ENCODE results near the gene CPSF4L.

CPSF4L gene

DNA sequence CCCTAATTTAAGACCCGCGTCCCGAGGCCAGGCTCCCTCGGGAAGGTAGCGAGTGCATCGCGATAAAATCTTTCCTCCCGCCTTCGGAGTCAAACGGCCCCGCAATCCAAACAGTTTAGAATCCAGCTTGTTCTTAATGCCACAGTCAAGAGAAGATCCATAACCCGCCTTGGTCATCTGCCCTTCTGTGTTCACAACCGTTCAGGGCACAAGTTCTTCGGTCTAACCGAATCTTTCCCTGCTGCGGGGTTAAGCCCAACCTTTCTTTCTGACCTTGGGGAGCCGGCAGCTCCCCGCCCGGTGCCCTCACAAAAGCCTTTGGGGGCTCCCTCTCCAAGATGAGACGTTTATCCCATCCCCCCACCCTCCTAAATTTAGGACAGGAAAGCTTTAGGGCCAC lies 30.3 kb downstream of the CPSF4L start:
- DNase-seq: no peak

DNA sequence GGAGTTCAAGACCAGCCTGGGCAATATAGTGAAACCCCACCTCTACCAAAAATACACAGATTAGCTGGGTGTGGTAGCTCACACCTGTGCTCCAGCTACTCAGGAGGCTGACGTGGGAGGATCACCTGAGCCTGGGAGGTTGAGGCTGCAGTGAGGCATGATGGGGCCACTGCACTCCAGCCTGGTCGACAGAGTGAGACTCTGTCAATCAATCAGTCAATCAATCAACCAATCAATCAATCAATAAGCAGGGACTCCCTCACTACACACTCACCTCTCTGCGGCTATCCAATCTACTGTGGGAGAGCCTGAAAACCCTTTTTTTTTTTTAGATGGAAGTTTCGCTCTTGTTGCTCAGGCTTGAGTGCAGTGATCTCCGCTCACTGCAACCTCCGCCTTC lies 31.6 kb downstream of the CPSF4L start:
- DNase-seq: no peak

DNA sequence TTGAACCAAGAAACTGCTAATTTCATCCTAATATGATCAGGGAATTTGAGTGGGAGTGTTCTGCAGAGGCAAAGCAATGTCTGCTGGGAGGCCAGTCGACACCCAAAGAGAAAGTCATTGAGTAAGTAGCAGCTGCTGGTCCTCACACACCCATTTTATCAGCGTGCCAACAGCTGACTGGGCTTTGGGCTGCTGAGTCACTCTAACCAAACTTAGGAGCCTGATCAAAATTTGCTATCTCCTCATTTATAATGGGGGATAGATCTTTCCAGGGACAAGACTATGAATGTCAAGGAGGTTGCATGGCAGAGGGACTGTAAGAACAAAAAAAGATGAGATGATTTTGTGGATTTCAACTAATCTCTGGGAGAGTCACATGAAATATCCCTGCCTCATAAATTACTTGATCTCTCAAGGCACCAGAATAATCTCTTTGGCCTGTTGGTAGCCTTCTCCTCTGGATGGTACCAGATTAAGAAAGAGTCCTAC lies 32.9 kb downstream of the CPSF4L start:
- DNase-seq: peak; percentile 79

DNA sequence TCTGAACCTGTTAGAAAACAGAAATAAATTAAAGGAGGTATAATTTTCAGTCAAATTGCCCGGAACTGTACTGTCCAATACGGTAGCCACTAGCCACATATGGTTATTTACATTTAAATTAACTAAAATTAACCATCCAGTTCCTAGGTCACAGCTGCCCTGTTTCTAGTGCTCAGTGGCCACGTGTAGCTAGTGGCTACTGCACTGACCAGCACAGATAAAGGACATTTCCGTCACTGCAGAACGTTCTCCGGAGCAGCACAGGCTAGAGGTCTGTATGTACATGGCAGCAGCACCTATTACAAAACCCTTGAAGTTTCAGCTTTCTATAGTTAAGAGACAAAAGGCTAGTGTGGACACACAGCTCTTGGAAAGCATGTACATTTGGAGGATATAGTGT lies 33.7 kb downstream of the CPSF4L start:
- DNase-seq: no peak

DNA sequence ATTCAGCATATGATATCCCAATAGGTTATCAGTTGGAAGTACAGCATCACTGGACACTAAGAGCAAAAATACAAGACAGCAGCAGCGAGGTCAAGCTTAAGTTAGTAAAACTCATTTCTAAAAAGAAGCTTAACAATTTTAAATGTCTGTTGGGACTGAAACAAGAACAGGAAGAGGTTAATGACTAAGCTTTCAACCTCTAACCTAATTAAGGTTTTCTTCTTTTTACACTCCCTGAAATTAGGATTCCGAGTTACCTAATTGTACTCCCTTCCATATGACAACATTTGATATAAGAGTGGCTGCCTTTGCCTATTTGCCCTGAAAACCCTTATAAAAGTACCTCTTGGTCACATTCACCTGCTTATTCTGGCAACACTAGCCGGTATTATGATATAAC lies 34.3 kb downstream of the CPSF4L start:
- no peak for DNase-seq

DNA sequence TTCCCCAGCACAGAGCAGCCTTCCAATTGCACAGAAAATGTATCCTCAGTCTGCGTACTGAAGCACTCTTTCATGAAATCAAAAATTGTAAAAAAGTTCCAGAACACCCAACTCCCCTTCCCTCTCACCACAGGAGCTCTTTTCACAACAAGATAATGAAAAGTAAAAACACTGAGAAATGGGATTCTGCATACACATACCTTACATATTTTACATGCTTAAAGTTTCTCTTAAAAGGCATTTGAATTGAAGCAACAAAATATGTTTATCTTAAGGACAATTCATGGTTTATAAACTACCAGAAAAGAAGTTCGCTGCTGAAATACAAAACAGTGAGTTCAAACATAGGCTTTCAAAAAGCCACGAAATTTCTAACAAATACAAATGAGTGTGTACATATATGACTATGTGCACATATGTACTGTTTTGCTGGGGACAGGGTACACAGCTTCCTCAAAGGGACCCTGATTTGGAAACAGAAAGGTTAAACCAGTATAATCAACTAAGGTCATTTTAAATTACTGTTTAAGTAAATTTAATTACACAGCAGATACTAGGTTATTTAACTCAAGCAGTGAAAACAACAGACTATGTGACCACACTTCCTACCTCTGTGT lies 35.0 kb downstream of the CPSF4L start:
- peak; percentile 64 for DNase-seq

DNA sequence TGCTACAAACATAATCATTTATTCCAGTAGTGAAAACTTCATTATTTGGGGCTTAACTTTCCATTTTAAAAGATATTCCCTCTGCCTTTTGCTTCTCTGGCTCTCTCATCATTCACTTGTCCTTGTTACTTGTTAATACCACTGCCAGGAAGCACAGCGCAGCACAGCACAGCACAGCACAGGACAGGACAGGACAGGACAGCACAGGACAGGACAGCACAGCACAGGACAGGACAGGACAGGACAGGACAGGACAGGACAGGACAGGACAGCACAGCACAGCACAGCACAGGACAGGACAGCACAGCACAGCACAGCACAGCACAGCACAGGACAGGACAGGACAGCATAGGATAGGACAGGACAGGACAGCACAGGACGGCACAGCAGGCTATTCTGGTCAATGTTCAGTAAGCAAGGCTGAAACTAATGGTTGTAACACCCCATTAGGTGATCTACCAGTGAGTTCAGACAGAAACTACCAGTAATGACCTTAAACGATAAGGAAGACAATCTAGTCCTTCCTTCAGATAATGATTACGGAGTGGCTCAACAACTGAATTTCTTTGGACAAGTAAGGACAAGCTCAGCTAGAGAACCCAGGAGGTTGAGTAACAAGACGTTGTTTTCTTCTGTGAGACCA lies 36.9 kb downstream of the CPSF4L start:
- no peak for DNase-seq

DNA sequence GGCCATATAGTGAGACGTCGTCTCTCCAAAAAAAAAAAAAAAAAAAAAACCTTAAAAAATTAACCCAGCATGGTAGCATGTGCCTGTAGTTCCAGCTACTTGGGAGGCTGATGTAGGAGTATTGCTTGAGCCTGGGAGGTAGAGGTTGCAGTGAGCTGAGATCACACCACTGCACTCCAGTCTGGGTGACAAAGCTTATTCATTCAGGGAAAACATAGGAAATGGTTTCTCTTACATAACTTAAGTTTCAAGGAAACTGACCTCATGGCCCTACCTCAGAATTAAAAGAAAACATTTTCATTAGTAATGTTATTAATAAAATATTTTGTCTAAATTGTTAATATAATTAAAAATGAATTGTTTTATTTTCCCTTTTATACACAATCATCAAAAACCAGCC lies 37.4 kb downstream of the CPSF4L start:
- no peak for DNase-seq

DNA sequence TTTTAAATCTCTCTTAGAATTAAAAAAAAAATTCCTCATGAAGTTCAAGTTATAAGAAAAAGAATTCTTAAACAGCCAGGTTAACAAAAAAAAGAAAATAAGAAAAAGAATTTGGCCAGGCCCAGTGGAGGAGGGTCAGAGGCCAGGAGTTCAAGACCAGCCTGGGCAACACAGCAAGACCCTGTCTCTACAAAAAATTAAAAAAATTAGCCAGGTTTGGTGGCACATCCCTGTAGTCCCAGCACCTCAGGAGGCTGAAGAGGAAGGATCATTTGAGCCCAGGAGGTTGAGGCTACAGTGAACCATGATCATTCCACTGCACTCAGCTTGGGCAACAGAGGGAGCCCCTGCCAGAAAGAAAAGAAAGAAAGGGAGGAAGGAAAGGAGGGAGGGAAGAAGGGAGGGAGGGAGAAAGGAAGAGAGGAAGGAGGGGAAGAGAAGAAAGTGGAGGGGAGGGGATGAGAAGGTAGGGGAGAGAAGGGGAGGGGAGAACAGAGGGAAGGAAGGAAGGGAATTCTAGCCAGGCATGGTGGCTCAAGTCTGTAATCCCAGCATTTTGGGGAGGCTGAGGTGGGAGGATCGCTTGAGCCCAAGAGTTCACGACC lies 38.0 kb downstream of the CPSF4L start:
- DNase-seq: no peak

DNA sequence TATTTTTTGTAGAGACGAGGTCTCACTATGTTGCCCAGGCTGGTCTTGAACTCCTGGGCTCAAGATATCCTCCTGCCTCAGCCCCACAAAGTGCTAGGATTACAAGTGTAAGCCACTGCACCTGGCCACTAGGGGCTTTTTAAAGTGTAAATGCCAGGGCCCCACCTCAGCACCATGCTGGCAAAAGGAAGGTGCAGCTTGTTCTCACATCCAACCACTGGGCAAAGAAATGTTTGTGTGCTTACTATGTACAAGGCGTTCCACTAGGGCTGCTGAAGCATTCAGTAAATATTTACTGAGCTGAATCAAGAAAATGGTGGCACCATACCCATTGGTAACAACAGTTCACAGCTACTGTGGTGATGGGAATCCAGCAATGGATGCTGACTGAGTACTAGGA lies 46.2 kb downstream of the CPSF4L start:
- DNase-seq: no peak

DNA sequence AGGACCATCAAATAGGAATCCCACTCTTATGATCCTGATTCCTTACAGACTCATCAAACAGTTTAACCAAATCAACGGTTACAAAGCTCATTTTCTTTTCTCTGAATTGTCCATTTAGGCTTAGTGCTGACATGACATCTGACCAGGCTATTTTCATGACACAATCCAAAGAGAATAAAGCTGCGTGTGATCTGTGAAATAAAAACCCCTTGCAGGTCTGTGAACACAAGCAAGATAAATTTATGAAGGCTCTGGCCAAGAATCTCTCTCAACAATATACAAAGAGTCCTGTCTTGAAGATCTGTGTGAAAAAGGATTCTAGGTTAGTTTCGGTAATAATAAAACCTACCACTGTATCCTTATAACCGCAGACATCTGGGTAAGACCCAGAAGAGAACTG lies 46.8 kb downstream of the CPSF4L start:
- no peak for DNase-seq

DNA sequence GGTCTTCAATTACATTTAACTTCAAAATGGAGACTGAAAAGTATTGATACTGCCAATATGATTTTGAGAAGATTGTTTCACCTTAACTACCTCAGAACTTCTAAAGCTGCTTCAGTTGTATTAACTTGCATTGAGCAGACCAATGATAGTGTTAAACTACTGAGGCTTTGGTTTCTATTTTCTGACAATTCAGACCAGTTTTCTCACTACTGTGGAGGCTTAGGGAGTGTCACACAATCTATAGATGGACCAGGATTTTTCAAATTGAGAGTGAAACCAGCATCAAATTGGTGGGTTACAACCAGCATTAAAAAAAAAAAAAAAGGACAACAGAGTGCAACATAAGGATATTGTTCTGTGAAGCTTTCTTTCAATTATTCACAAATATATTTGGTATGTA lies 47.7 kb downstream of the CPSF4L start:
- no peak for DNase-seq

DNA sequence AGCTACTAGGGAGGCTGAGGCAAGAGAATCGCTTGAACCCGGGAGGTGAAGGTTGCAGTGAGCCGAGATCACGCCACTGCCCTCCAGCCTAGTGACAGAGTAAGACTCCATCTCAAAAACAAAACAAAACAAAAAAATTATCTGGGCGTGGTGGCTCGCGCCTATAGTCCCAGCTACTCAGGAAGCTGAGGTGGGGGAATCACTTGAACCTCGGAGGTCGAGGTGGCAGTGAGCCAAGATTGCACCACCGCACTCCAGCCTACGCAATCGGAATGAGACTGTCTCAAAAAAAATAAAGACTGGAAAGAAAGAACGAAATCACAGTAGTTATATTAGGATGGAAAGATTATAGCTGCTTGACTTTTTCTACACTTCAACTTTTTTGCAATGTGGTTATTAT lies 49.9 kb downstream of the CPSF4L start:
- DNase-seq: no peak

DNA sequence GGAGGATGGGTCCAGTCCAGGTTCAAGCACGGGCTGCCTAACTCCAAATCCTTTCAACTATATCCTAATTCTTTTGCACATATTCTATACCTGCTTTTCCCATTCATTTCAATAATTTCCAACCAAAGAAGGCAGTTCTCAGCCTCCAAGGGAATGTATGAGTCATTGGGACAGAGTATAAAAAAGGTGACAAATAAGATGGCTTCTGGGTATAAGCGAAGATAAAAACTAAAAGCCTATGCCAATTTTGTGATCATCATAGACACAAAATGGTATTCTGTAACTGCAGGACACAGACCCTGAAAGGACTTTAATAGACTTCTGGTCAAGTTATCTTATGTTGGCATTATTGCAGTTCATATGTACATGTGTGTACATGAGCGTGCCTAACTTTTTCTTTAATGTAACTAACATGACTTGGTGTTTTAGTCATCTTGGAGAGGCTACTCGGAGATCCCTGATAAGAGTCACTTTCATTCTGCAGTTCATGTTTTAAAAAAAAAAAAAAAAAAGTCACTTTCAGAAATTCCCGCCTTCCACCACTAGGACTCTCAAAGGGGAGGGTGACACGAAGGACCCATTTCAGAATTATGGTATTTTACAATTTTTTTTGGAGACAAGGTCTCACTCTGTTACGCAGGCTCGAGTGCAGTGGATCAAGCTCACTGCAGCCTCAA lies 51.5 kb downstream of the CPSF4L start:
- DNase-seq: peak; percentile 11

DNA sequence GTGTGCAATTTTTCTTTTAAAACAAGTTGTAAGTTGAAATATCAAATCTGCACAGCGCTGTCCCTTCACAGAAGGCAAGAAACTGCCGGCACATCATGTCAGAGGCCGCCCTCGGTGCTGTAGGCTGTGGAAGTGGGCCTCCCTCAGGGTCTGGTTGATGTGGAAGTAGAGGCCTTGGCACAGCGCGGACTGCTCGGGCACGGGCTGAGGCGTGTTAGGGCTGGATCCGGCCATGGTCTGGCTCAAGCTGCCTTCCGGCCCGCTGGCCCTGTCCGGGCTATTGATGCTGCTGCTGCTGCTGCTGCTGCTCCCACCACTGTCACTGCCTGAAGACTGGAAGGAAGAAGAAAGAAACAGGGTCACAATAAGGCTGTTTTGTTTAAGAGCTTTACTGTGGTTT lies 52.2 kb downstream of the CPSF4L start:
- DNase-seq: no peak

DNA sequence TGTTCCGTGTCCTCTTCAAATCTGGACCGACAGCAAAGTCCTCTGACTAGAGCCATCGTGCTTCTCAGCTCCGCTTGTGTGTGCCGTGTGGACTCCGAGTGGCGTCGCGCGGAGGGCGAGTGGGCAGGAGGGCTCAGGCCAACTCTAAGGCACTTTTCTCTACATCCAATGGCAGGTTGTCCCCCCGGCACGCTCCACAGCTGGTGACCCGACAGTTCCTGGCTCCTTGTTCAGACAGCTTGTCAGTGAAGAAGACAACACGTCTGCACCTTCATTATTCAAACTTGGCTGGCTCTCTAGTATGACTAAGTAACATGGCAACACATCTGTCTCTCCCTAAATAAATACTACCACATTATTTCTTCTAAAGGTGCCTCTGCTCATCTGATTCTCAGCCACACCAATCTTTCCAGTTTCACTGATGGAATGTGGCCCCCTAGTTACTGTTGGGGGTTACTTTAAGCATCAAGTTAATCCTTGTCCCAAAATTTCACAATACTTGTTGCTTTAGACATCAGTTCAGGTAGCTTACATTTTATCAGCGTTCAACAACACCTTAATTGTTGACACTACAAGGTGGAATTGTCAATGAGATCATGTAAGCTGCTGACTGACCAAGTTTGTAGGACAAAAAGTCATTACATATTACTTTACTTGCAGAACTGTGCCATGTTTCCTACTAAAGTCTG lies 53.4 kb downstream of the CPSF4L start:
- no peak for DNase-seq

DNA sequence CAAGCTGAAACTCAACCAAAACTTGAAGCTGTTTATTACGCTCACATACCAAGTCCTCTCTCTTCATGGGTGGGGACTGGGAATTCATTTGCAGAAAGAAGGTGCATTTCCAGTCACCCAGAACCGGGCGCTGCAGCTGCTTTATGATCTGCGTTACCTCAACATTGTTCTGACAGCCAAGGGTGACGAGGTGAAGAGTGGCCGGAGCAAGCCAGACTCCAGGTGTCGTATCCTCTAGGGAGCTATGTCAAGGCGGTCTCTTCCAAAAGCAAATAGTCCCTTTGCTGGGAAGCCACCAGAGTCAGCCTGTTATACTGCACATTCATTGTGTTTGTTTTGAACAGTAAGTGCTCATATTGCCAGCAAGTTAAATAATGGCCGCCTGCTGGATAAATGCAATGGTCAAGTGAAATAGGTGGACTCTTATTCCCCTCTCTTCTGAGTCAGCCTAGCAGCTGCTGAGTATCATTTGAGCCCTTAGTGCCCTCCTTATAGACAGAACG lies 56.2 kb downstream of the CPSF4L start:
- DNase-seq: no peak

DNA sequence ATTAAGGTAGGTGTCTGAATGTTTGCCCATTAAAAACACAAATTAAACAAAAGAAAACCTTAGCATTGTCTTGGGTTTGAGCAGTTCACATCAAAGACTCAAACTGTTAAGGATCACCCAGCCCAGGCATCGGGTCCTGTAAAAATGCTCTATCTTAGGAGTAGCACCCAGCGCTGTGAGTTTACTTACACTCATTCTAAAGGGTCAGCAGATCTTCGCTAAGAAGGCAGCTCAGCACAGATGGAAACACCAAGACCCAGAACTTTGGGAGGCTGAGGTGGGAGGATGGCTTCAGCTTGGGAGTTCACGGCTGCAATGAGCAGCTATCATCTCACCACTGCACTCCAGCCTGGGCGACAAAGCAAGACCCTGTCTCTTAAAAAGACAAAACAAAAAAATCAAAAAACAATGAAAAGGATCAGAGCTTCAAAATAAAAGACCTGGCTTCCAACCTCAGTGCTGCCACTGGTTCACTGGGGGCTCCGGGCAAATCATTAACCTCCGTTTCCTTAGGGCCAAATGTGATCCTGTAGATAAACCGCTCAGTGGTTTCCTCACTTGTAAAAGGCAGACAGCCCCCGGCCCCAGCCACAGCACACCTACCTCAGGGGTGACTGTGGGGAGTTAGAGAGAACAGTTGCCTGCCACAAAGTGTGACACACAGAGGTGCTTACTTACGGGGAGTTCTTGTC lies 57.7 kb downstream of the CPSF4L start:
- no peak for DNase-seq

DNA sequence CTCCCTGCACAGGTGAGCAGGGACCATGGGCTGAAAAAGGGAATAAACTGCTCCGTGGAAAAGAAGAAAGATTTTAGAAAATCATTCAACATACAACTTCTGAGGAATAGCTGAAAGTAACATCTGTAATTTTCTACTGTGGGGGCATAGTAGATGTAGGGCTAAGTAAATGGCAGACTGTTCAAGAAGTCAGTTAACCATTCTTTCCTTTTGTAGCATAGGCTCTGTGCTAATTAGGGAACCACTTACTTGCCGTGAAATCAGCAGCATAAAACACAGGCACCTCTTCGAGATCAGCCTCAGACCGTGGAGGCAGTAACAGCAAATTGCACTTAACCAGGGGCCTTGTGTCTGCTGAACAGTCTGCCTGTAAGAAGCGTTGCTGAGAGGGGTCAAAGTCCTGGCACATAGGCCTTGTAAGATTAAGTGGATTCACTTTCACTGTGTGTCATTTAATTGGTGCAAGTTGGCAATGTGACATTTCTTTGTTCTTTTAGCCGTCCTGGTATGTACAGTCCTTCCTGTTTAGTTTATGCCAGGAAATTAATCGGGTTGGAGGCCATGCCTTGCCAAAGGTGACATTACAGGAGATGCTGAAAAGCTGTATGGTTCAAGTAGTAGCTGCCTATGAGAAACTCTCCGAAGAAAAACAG lies 58.4 kb downstream of the CPSF4L start:
- DNase-seq: no peak

DNA sequence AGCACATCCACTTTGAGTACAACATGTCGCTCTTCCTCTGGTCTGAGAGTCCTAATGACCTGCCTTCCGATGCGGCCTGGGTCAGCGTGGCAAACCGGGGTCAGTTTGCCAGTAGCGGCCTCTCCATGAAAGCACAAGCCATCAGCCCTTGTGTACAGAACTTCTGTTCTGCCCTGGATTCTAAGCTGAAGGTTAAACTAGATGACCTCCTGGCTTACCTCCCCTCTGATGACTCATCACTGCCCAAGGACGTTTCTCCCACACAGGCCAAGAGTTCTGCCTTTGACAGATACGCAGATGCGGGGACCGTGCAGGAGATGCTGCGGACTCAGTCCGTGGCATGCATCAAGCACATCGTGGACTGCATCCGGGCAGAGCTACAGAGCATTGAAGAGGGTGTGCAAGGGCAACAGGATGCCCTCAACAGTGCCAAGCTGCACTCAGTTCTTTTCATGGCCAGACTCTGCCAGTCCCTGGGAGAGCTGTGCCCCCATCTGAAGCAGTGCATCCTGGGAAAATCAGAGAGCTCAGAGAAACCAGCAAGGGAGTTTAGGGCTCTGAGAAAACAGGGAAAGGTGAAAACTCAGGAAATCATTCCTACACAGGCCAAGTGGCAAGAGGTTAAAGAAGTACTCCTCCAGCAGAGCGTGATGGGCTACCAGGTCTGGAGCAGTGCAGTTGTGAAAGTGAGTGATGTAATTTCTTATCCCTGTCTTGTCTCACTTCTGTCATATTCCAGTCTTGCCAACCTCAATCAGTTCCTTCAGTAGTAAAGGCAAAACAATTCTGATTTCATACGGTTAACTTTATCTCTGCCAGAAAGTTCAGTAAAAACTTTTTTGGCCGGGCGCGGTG lies 60.2 kb downstream of the CPSF4L start:
- DNase-seq: no peak

DNA sequence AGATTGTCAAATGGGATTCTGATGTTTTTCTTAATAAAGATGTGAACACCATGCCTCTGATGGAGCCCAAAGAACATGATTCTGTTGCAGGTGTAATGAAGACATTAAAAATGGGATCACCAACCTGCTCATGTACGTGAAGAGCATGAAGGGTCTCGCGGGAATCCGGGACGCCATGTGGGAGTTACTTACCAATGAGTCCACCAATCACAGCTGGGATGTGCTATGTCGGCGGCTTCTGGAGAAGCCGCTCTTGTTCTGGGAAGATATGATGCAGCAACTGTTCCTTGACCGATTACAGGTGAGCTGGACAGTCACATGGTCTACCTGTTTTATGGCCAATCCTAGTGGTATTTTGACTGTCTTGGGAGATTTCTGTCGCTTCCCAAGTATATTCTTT lies 61.2 kb downstream of the CPSF4L start:
- DNase-seq: no peak

Data from fibroblast of skin of scalp (primary cell).